Stimulated activated CD8-positive, alpha-beta memory T cell treated with anti-CD3 and anti-CD28 coated beads, Interleukin-15, amount 100 ng/mL, for 4 hours (primary cell): Measurements from ENCODE around the gene IQCK.

Experiments used
- DNase-seq, 2 donors: peaks; one replicate each; pipeline ENCODE4 v3.0.0-alpha.2; 2020; ENCODE audit warnings: low read depth in 2 of 2

Gene IQCK

DNA sequence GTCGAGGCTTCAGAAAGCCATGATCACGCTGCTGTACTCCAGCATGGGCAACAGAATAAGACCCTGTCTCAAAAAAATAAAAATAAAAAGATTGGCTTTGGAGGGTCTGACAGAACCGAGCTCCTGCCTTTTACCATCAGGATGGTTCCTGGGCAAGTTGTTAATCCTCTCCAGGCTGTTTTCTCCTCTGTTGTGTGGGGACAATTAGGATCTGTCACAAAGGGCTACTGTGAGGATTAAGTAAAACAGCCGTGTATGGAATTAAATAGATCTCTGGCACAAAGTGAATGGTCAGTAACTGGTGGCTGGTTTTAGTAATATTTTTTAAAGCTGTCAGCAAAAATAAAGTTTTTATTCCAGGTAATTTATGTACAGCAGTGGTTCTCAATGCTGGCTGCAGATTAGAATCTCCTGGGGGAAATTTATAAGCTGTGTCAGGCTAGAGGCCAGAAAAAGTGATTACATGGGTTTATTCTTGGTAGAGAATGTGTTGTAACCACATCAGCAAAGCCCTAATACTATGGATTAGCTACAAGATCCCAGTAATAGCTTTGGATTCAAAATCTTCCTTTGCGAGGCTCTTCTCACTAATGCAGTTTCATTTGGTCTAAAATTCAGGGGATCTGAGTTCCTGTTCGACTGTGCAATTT is 119.4 kb downstream of the IQCK start:
- no peak for DNase-seq

DNA sequence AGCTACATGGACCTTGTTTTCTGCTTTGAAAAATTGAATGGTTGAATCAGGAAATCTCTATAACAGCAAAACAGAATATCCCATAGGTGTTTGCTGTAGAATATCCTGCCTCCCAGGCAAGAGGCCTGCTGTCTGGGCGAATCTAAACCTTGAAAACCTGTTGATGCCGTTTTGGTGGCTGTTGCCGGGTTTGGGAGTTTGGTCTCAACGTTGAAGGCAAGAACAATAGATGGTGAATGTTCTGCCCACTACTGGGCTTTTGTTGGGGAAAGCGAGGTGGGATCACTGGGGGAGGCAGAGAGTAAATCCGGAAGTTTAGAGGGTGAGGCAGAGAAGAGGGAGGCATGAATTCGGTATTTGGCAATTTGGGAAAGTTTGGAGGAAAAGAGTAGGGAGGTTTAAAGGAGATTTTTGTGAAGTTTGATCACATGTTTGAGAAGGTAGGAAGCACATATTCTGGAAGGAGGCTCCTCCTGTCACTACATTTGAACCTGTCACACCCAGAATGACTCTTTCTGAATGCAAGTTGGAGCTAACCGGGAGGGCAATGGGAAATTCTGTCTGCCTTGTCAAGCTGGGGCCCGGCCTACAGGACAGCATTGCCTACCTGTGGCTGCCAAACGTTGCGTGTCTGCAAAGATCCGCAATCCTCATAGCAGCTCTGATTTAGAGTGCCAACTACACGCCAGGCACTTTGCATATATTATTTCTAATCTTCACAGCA is 120.1 kb downstream of the IQCK start:
- DNase-seq: no peak

DNA sequence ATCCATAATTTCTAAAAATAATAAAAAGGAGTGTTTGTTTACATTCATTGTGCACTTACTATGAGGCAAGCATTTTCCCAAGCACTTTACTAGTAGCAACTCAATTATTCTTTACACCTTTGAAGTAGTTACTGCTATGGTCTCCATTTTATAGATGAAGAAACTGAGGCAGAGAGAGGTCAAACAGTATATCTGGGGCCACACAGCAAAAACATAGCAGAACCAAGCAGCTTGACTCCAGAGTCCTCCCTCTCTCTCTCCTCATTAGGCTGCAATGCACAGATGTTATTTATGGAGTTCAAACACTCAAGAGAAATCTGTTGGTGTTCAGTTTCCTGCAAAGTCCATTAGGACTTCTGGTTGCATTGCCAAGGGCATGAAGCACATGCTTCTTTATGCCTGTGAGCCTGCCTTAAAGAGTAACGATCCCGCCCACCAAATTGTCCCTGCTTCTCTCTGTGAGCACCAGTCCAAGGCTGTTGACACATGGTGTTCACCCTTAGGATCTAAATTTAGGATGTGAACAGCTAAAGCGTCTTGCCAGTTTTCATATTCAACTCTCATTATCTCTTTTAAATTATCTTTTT is 122.5 kb downstream of the IQCK start:
- DNase-seq: no peak

DNA sequence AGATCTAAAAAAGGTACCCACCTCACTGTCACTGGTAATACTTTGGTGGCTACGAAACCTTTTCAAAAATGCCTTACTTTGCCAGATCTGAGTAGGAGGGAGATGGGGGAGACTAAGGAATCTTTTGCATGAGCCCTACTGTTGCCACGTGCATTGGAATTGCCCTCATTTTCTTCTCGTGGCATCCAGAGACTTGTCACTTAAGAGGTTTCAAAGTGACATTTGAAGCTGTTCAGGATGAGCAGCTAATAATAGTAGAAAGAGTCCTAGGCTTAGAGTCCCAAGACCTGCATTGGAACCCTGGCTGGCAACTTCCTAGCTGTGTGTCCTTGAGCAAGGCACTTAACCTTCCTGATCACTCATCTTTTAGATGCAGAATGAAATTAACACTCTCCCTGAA is 123.1 kb downstream of the IQCK start:
- no peak for DNase-seq

DNA sequence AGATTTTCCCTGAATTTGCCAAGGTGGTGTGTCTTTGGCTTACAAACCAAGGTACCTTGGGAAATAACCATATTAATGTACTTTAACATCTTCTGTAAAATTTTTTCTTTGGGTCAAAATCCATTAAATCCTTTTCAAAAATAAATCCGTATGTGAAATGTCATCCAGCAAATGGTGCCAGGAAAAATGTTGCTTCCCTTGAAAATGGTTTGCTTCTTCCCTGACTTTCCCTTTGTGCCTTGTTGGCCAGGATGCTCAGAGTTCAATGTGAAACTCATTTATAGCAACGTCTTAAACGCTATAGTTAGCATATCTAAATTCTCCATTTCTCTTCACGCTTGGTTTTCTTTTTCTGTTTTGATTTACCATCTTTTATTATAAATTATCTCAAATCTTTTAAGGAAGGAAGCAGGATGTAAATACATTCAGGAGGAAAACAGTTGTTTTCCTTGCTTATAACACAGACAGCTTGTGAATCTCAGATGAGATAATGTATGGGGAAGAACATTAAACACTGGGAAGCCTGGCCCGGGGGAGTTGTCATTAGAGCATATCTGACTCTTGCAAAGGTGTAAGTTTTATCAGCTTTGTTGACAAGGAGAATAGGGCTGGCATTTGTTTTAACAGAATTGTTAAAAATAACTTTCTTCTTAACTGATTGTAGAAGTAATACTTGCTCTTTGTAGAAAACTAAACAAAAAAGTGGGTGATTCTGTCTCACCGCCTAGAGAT is 124.5 kb downstream of the IQCK start:
- no peak for DNase-seq

DNA sequence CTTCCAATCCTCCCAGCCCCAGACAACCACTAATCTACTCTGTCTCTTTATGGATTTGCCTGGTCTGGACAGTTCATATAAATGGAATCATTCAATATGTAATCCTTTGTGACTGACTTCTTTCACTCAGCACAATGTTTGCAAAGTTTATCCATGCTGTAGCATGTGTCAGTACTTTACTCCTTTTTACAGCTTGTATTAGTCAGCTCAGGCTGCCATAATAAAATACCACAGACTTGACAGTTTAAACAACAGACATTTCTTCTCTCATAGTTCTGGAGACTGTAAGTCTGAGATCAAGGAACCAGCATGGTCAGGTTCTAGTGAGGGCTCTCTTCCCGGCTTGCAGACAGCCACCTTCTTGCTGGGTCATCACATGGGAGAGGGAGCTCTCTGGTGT is 125.3 kb downstream of the IQCK start:
- DNase-seq: no peak

DNA sequence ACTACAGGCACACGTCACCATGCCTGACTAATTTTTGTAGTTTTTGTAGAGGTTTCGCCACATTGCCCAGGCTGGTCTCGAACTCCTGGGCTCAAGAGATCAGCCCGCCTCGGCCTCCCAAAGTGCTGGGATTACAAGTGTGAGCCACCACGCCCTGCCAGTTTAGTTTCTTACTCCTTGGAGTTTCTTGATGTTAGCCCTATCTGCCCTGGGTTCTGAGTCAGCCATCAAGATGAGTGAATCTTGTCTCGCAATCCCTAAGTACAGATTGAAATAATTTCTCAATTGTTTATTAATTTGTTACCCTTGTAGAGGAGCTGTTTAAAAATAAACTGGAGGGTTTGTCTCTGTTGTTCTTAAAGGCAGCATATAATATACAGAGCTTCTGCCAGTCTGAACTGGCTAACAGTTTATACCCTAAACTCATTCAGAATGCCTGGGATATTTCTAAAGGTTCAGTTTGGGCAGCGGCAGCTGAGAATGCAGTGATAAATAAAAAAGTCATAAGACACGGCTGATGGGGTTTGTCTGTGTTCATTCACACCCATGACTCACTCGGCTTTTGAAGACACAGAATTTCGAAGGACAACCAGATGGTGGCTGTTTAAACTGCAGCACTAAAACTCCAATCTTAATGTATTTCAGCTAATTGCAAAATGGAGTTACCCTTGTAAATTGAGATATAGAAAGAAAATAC is 127.0 kb downstream of the IQCK start:
- DNase-seq: no peak

DNA sequence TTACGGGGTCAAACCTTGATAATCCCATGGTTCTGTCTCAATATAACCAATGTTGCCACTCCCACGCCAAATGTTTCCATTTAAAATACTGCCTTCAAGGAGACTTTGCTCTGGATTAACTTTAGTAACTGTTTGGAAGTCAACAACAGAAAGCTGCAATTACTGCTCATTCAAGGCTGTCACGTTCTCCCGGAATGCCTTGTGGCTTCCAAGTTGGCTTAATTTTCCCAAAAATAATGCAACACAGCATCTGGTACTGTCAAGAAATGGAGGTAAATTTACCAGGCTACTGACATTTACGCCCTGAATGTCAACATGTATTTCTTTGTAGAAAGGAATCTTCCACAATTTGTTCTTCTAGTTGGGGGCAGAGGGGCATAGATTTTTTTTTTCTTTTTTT is 128.4 kb downstream of the IQCK start:
- DNase-seq: no peak

DNA sequence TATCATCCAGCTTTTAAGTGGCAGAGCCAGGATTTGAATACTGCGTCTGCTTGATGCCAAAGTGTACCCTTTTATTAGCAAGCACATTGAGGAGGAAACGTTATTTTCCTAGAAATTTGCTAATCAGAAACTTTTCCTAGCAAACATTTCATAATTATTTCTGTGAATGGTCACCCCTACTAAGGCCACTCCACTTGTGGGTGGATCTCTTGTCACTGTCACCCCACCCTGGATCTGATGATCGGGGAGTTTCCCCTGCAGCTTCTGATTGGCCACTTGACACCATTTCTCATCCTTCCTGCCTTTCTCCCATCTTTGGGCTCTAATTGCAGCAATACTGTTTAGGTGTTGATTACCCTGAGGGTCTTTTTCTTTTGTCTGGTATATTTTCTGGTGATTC is 130.7 kb downstream of the IQCK start:
- DNase-seq: no peak

DNA sequence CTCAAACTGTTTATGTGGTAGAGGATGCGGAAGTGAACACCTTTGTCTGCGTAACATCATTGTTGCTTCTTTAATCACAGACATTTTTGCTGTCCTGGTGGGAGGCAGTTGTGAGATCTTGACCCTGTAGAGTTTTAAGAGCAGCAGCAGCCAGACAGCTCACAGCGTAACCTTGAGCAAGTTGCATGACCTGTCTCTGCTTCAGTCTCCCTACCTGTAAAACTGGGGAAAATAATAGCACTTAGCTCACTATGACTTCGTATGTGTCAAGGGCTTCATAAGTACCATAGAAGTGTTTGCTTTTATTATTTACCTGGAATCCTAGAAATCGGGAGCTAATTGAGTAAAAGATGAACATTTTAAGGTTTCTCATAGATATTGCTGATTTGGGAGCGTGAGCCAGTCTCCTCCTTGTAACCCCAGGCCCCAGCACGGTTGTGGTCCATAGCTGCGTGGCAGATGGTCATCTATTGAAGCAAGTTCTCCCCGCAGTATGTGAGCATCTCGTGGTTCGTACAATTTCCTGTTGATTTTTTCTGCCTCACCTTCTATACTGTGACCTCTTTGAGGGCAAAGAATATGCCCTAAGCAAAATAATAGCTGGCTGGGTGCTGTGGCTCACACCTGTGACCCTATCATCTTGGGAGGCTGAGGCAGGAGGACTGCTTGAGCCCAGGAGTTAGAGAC is 132.2 kb downstream of the IQCK start:
- DNase-seq: no peak

DNA sequence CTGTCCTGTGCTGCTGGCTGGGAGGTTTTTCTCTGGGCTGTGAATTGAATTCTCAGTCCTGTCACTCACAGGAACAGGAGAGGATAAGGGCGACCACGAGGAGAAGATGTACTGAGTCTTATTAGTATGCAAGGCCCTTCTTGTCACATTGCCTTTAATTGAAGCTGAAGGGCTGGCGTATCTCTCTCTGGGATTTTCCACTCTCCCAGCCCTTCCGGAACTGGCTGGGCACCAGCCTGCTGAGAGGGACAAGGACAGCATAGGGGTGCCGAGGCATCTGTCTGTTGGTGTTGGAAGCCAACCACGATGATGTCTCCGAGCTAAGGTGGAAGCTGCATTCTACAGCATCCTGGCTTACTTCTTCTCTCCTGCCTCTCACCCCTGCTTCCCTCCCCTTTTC is 133.4 kb downstream of the IQCK start:
- no peak for DNase-seq

DNA sequence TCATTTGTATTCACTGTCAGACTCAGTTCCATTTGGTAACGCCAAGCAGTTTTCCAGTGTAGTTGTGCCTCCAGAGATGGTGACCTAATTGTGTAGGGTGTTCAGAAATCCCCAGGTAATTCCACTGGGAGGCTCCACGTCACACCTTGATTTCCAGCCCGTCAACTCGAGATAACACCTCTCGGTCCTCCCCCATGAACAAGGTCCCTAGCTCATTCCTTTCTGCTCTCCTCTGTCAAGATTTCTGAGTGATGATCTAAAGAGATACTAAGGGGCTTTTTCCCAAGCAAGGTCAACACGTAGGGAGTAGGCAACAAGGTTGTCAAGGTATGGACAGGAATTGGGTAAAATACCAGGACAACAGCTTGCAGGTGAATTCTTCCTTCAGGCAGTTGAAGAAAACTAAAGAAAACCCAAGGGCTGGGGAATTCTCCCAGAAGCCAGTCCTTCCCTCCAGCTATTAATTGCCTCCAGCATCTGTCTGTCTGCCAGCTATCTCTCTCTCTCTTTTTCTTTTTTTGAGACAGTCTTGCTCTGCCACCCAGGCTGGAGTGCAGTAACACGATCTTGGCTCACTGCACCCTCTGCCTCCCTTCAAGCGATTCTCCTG is 135.2 kb downstream of the IQCK start:
- DNase-seq: no peak

DNA sequence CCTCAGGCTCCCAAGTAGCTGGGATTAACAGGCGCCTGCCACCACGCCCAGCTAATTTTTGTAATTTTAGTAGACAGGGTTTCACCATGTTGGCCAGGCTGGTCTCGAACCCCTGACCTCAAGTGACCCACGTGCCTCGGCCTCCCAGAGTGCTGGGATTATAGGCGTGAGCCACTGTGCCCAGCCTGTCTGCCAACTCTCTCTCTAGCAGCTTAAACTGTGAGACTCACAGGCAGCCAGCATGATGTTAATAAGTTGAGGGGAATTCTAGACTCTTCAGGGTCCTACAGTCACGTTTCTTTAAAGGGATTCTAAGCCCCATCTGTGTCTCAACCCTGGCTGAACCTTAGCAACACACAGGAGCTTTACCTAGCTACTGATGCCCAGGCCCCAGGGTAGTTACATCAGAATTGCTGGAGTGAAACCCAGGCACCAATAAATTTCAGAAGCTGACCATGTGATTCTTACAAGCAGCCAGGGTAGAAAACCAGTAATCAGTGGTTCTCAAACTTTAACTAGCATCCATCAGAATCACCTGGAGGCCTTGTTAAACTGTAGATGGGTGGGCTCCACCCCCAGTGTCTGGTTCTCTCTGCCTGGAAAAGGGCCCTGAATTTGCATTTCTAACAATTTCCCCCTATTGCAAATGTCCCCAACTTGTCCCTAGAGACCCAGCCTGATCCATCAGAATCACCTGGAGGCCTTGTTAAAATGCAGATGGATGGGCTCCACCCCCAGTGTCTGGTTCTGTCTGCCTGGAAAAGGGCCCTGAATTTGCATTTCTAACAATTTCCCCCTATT is 135.9 kb downstream of the IQCK start:
- DNase-seq: no peak

DNA sequence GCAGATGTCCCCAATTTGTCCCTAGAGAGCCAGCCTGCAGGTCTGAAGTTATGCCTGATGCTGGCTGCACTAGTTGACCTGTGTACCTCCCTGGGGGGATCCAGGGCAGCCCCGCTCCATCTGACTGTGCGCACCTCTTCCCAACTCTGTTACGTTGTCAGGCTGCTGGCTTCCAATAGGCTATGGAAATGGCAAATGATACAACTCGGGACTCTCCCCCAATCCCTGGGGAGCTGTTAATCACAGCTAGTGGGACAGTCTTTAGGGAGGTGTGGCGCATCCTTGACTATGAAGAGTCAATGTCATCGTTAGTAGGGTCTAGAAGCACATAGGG is 136.4 kb downstream of the IQCK start:
- DNase-seq: no peak

DNA sequence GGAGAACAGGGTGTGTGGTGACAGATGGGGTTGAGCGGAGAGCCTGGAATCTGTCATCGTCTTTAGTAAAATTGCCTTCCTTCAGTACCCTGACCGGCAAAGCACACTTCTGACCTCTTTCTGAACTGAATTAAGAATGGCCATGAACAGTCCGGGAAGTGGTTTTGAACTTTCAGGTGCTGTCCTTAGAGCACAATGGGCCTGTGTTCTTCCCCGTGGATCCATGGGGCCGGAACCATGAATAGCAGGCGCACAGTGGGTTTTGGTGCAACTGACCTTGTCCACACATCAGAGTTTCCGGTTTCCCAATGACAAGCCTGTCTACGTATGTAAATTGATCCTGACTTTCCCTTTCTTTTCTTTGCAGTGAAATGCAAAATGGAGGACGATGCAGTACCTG is 138.0 kb downstream of the IQCK start:
- DNase-seq: no peak

DNA sequence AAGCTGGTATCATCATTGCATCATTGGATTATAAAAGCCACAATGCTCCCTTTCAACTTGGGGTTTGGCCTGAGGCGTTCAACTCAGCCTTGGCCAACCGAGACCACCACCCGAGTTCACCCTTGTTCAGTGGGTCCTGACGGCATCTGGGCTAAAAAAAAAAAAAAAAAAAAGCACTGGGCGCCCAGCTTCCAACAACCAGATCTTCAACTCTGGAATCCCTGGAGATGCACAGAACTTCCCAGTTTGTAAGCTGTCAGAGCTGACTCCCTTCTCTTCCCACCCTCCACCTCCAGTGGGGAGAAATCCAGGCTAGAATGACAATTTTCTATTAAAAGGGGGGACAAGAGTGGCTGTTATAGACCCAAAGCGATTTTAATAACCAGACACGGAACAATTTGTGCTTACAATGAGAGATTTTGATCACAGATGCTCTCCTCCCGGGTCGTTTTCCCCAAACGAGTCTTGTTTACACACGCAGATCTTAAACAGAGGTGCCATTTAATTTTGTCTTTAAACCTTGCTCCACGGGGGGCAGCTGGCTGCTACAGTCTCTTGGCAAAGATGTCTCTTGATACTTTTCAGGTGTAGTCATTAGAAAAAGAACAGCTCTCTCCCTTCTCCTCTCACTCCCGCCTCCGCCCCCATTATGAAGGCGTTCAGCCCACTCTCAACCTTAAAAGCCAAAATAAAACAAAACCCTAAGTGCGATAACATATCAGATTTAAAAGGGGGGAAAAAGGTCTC is 139.7 kb downstream of the IQCK start:
- no peak for DNase-seq

DNA sequence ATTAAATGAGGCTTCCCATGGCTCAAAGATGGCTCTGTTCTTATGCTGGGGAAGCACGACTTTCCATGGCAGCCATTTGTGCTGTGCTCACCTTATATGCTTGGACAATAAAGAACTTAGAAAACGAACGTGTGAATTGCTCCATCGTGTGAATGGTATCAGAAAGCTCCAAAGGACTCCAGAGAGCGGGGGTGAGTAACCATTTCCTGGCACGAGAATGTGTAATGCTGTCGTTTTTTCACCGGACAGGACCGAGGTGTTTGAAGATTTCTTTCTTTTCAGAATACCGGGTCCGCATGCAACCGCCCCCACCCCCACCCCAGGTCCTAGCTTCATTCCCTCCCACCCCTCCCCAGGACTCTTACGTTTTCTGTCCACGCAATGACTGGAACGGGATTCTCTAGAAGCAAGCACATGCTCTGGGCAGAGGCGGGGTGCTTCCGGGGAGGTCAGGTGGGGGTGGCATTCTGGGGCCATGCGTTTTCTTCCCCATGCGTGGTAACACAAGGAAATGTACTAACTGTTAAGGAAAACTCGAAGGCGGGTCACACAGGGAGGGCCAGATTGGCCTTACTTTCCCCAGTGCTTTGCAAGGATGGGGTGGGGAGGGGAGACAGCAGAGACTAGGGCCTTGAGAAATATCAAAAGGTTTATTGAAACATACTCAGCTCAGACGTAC is 140.4 kb downstream of the IQCK start:
- DNase-seq: no peak

DNA sequence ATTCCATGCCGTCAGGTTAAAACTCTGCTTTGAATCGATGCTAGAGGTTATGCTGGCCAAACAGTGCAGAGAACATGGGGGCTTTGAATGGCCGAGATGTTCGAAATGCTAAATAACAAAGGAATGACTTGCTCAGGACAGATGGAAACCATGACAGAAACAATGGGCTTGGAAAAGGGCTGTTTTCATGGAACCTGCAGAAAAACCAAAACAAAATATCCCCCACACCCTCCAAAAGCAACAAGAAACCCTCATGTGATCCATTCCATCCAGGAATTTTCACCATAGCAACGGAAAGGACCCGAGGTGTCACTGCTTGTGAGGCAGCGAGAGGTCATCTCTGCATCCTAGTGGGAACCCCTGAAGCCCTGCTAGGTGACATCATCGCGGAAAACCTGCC is 141.1 kb downstream of the IQCK start:
- no peak for DNase-seq

DNA sequence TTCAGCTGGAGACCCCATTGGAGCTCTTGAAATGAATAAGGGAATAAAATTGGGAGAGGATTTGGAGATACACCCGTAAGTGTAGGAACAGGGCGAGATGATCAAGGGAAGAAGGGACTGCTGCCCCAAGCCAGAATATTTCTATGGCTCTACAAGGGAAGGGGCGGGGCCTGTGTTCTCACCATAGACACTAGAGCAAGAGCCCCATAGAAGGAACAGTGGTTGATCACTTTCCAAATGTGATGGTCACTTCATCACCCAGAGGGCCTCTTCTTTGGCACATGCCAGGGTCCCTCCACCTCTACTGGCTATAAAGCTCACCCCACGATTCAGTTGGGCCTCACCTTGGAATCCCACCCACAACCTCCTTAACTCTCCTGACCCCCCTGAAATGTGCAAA is 141.5 kb downstream of the IQCK start:
- DNase-seq: no peak
